B cell (primary cell): ENCODE results near the gene ANKRD9.

ENCODE experiments used
- CTCF ChIP-seq: fragments of 200-600 bp; IDR thresholded peaks from one replicate; pipeline ENCODE4 v1.8.0; 2022; ENCODE audit warnings: antibody characterized with exemption, mild to moderate bottlenecking
- EZH2 ChIP-seq: IDR thresholded peaks from 2 replicates; pipeline ENCODE4 v1.6.1; 2012; ENCODE audit warnings: borderline replicate concordance, low read depth, mild to moderate bottlenecking, moderate library complexity, low read length; ENCODE audit not compliant: insufficient read depth, poor library complexity, severe bottlenecking

- TF ChIP-seq CTCF, result no peak
- TF ChIP-seq EZH2, result no peak
Observed at GRCh38 chr14:102554821-102555819, 45.5 kb upstream of the ANKRD9 start.
